Mesothelial cell of epicardium (in vitro differentiated cells): Measurements from ENCODE around the gene SEMA3A. TPM values are rescaled to one million over a fixed set of nuclear protein-coding genes. Genes with fewer than 3 reads are reported as not detected.

ENCODE experiments used
- DNase-seq, 2 experiments: peaks; one replicate each; pipeline ENCODE4 v3.0.0; 2021; ENCODE audit warnings: low spot score in 2 of 2; ENCODE audit not compliant: unreplicated experiment in 2 of 2
- H3K27ac Mint-ChIP-seq: 2 replicates; pipeline ENCODE4 v1.8.0; 2021; ENCODE audit warnings: mixed read lengths
- H3K27me3 Mint-ChIP-seq: 2 replicates; pipeline ENCODE4 v1.8.0; 2021; ENCODE audit warnings: low read depth, mixed read lengths
- H3K36me3 Mint-ChIP-seq: 2 replicates; pipeline ENCODE4 v1.8.0; 2021; ENCODE audit warnings: mixed read lengths
- H3K4me1 Mint-ChIP-seq: 2 replicates; pipeline ENCODE4 v1.8.0; 2021; ENCODE audit warnings: mixed read lengths
- H3K4me3 Mint-ChIP-seq: 2 replicates; pipeline ENCODE4 v1.8.0; 2021; ENCODE audit warnings: mild to moderate bottlenecking, moderate library complexity, mixed read lengths
- H3K9me3 Mint-ChIP-seq: 2 replicates; pipeline ENCODE4 v1.8.0; 2021; ENCODE audit warnings: mixed read lengths
- total RNA-seq: library from RNA; stranded (reverse); gene quantifications from 3 replicates; pipeline ENCODE4 v1.2.1, GENCODE V29; 2021
- TF ChIP-seq, protein P1 (sequence below): fragments of 200-600 bp; sonication (generic); IDR thresholded peaks from one replicate; pipeline ENCODE4 v1.5.0; 2021; ENCODE audit warnings: antibody characterized with exemption; ENCODE audit not compliant: unreplicated experiment

SEMA3A gene
- total RNA-seq, 1 donor from 2014 or later = 44.4 TPM

GRCh38 chr7:84207025-84207424, 12.4 kb upstream of the SEMA3A start:
- no peaks in the 10 kb centered on the region for H3K4me1 Mint-ChIP-seq
- TF ChIP-seq, protein P1, sequence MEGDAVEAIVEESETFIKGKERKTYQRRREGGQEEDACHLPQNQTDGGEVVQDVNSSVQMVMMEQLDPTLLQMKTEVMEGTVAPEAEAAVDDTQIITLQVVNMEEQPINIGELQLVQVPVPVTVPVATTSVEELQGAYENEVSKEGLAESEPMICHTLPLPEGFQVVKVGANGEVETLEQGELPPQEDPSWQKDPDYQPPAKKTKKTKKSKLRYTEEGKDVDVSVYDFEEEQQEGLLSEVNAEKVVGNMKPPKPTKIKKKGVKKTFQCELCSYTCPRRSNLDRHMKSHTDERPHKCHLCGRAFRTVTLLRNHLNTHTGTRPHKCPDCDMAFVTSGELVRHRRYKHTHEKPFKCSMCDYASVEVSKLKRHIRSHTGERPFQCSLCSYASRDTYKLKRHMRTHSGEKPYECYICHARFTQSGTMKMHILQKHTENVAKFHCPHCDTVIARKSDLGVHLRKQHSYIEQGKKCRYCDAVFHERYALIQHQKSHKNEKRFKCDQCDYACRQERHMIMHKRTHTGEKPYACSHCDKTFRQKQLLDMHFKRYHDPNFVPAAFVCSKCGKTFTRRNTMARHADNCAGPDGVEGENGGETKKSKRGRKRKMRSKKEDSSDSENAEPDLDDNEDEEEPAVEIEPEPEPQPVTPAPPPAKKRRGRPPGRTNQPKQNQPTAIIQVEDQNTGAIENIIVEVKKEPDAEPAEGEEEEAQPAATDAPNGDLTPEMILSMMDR = no peak
- H3K9me3 Mint-ChIP-seq = peaks cover 3% of the 10 kb centered on the region
- no peak overlapping the region for H3K4me3 Mint-ChIP-seq
- no peak for DNase-seq
- no peaks in the 10 kb centered on the region for H3K36me3 Mint-ChIP-seq
- H3K27me3 Mint-ChIP-seq = no peaks in the 10 kb centered on the region
- no peak overlapping the region for H3K27ac Mint-ChIP-seq

- Mint-ChIP-seq H3K27me3 (no peaks in the 10 kb centered on the region), H3K36me3 (no peaks in the 10 kb centered on the region), H3K4me3 (no peak overlapping the region), H3K9me3 (no peaks in the 10 kb centered on the region), H3K4me1 (peaks cover 8% of the 10 kb centered on the region), H3K27ac (no peak overlapping the region)
- TF ChIP-seq, protein P1 = no peak
- no peak for DNase-seq
Measured at GRCh38 chr7:84204655-84205054, 10.1 kb upstream of the SEMA3A start.

DNA sequence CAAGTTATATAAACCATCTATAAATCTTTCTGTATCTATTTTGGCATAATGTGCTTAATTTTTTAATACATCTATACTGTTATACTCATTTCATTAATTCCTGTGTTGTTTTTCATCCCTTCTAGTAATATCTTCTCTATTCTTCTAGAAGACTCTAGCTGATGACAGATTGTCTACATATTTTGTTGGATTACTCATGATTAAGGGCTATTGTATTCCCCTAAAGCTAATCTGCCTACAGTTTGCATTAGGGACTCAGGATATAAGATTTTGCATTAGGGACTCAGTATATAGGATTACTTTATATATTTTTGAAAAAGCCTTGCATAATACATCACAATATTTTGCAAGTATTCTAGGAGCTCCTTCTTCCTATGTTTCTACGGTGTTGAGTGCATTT, 8.3 kb upstream of the SEMA3A start:
- no peaks in the 10 kb centered on the region for H3K9me3 Mint-ChIP-seq
- TF ChIP-seq, protein P1 = no peak
- no peak overlapping the region for H3K27ac Mint-ChIP-seq
- H3K4me3 Mint-ChIP-seq = no peak overlapping the region
- H3K27me3 Mint-ChIP-seq = no peaks in the 10 kb centered on the region
- no peak for DNase-seq
- H3K4me1 Mint-ChIP-seq = peaks cover 8% of the 10 kb centered on the region
- H3K36me3 Mint-ChIP-seq = no peaks in the 10 kb centered on the region

GRCh38 chr7:84200859-84201258, 6.3 kb upstream of the SEMA3A start:
- Mint-ChIP-seq H3K4me1 (peaks cover 14% of the 10 kb centered on the region), H3K9me3 (no peaks in the 10 kb centered on the region), H3K4me3 (no peak overlapping the region), H3K27me3 (no peaks in the 10 kb centered on the region), H3K36me3 (no peaks in the 10 kb centered on the region), H3K27ac (no peak overlapping the region)
- no peak for DNase-seq
- TF ChIP-seq, protein P1 = no peak

GRCh38 chr7:84199216-84199615, 4.6 kb upstream of the SEMA3A start:
- no peaks in the 10 kb centered on the region for H3K9me3 Mint-ChIP-seq
- peaks cover 24% of the 10 kb centered on the region for H3K4me1 Mint-ChIP-seq
- H3K4me3 Mint-ChIP-seq = no peak overlapping the region
- H3K27me3 Mint-ChIP-seq = no peaks in the 10 kb centered on the region
- no peaks in the 10 kb centered on the region for H3K36me3 Mint-ChIP-seq
- H3K27ac Mint-ChIP-seq = no peak overlapping the region
- no peak for DNase-seq
- TF ChIP-seq, protein P1 = no peak

DNA sequence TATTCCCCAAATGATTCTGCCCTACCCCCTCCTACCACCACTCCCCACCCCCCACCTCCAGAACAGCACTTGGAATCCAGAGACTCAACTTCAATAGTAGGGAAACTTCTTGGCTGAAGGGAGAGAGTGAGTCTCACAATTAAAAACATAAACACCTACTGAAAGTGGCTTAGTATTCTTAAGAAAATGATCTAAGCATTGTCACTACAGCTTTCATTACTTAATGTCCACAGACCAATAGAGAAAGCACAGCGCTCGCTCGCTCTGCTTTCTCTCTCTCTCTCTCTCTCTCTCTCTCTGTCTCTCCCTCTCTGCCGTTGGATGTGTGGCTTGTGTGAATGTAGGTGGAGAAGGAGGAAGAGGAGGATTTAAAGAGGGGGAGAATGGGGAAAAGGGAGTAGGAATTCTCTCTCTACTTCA, 1.5 kb upstream of the SEMA3A start:
- Mint-ChIP-seq H3K4me3 (peak overlapping the region; percentile 93), H3K9me3 (no peaks in the 10 kb centered on the region), H3K27me3 (no peaks in the 10 kb centered on the region), H3K4me1 (peaks cover 37% of the 10 kb centered on the region), H3K27ac (peak overlapping the region; percentile 97), H3K36me3 (no peaks in the 10 kb centered on the region)
- TF ChIP-seq, protein P1 = no peak
- no peak for DNase-seq
